Mesodermal cell (in vitro differentiated cells): ENCODE measurements around the gene PLA2G4A.

ENCODE experiments used
- H3K27ac ChIP-seq: 2 replicates; pipeline ENCODE4 v1.7.0; 2013; ENCODE audit warnings: mild to moderate bottlenecking, low read depth, low read length, moderate library complexity; ENCODE audit not compliant: severe bottlenecking
- H3K36me3 ChIP-seq: 2 replicates; pipeline ENCODE4 v1.7.1; 2013; ENCODE audit warnings: mild to moderate bottlenecking, low read length, moderate library complexity; ENCODE audit not compliant: control insufficient read depth, insufficient read depth
- H3K4me1 ChIP-seq: one replicate; pipeline ENCODE4 v1.7.1; 2013; ENCODE audit warnings: mild to moderate bottlenecking, low read length; ENCODE audit not compliant: insufficient read depth, control insufficient read depth, poor library complexity, severe bottlenecking
- H3K4me3 ChIP-seq: 2 replicates; pipeline ENCODE4 v1.7.0; 2013; ENCODE audit warnings: low read length, control low read depth, mild to moderate bottlenecking; ENCODE audit not compliant: insufficient read depth, poor library complexity, severe bottlenecking; ENCODE audit errors: extremely low read depth
- H3K9me3 ChIP-seq: 2 replicates; pipeline ENCODE4 v1.7.1; 2013; ENCODE audit warnings: mild to moderate bottlenecking, low read length, moderate library complexity; ENCODE audit not compliant: control insufficient read depth
- WGBS, 2 experiments: methylation state at CpG; one replicate each; pipeline ENCODE4 v1.1.5; 2013; ENCODE audit warnings: missing lambda C conversion rate in 2 of 2; ENCODE audit not compliant: insufficient coverage in 2 of 2; 5-methylcytosine and 5-hydroxymethylcytosine counted together

PLA2G4A gene

GRCh38 chr1:186872291-186872690 is 43.5 kb downstream of the PLA2G4A start:
- no peak overlapping the region for H3K4me3 ChIP-seq
- WGBS, 2 experiments: 100% methylated on average over 1 of the region's 5 CpGs
- no peak overlapping the region for H3K27ac ChIP-seq

DNA sequence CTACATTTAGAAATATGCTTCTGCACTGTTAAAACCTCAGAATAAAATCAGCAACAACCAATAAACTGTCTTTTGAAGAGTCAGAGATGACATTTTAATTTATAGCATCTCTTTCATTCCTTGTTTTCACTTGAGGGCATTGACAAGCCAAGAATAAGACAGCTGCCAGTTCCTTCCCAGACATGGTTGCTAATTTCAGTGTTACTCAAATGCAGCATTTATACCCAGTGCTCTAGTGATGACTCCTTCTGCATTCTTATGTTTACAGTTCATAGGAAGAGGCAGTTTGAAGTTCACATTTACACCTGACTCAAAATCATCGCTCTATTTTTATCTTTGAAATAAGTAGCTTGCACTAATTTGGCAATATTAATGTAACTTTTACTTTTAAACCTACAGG is 44.9 kb downstream of the PLA2G4A start:
- H3K9me3 ChIP-seq: no peaks in the 10 kb centered on the region
- H3K27ac ChIP-seq: no peak overlapping the region
- no CpG with 5 or more reads among the region's 1 CpG for whole genome bisulfite sequencing, 2 experiments
- H3K36me3 ChIP-seq: no peaks in the 10 kb centered on the region
- no peaks in the 10 kb centered on the region for H3K4me1 ChIP-seq
- H3K4me3 ChIP-seq: no peak overlapping the region

More at GRCh38 chr1:186872291-186872690, 43.5 kb downstream of the PLA2G4A start:
- no peaks in the 10 kb centered on the region for H3K9me3 ChIP-seq
- no peaks in the 10 kb centered on the region for H3K4me1 ChIP-seq
- no peaks in the 10 kb centered on the region for H3K36me3 ChIP-seq

DNA sequence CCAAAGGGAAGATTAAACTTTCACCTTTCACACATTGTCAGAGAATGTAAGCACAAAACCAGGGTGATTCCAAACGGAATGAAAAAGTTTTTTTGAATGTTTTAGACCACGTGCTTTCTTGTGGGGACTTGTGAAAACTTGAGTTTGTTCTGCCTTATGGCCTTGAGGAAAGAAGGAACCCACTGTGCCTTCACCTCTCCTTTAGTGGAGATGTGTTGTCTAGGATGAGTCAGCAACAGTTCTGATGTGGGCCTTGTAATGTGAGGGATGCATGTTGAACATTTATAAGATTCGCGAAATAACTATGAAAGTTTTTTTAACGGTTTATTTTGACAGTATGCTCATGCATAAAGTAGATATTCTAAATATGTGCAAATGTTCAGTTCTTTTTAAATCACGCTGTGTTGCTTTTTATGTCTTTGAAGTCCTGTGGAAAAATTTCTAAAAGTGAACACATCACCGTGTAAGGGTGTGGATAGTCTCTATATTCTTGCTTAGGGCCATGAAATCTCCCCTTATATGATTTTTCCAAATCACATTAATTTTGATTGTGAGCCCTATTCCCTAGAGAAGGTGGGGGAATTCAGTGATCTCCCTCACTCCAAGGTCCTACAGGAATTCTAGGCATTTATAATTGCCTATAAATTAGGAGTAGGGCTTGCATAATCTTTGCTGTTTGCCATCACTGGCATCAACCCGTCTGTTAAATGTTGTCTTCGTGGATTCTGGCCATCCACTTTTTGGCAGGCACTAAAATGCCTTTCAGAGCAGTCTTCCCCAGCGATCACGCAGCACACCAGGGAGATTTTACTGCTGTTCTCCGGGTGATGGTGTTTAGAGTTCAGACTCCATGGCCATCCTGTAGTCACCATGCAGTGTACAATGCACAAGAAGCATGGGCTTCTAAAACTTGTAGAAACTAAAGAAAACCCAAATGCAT is 47.4 kb downstream of the PLA2G4A start:
- H3K9me3 ChIP-seq: no peaks in the 10 kb centered on the region
- H3K4me1 ChIP-seq: no peaks in the 10 kb centered on the region
- WGBS, 2 experiments: 86 to 91% methylated on average over 7 to 9 of the region's 12 CpGs
- H3K27ac ChIP-seq: no peak overlapping the region
- H3K4me3 ChIP-seq: no peak overlapping the region
- no peaks in the 10 kb centered on the region for H3K36me3 ChIP-seq

DNA sequence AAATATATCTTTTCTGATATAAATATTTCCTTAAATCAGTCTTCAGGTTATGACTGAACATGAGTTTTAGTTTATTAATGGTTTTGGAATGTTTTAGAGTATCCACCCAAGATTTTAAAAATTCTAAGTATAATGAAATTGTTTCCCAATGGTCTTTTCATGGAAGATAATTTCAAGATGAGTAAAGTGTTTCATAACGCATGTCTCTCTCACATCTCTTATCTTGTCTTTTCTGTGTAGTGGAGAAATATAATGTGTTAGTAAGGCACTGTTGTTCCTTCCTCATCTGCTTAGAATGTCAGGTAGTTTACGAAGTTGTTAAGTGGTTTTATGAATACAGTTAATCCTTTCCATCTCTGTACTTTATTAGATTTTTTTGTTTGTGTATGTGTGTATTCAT is 49.6 kb downstream of the PLA2G4A start:
- no peaks in the 10 kb centered on the region for H3K4me1 ChIP-seq
- no peak overlapping the region for H3K4me3 ChIP-seq
- no peak overlapping the region for H3K27ac ChIP-seq
- no peaks in the 10 kb centered on the region for H3K36me3 ChIP-seq
- no peaks in the 10 kb centered on the region for H3K9me3 ChIP-seq
- WGBS, 2 experiments: no CpG with 5 or more reads among the region's 2 CpGs

DNA sequence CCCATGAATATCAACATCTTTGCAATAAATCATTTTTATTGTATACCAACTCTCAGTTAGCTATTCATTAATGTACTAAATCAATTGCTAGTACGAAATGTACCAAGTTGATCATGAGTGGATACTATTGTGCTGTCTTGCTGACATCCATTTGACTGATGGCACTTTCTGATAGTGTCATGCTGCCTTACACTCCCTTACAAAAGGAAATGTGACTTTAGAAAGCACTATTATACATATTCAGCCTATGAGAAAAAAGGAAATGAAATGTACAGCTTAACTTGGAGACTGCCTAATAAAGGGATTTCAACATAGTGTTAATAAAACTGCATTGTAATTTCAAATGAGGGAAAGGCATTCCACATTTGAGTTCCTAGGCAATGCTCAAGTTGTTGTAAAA is 52.2 kb downstream of the PLA2G4A start:
- H3K27ac ChIP-seq: no peak overlapping the region
- no peaks in the 10 kb centered on the region for H3K9me3 ChIP-seq
- H3K4me1 ChIP-seq: no peaks in the 10 kb centered on the region
- H3K4me3 ChIP-seq: no peak overlapping the region
- WGBS, 2 experiments: no CpG with 5 or more reads among the region's 1 CpG
- no peaks in the 10 kb centered on the region for H3K36me3 ChIP-seq

DNA sequence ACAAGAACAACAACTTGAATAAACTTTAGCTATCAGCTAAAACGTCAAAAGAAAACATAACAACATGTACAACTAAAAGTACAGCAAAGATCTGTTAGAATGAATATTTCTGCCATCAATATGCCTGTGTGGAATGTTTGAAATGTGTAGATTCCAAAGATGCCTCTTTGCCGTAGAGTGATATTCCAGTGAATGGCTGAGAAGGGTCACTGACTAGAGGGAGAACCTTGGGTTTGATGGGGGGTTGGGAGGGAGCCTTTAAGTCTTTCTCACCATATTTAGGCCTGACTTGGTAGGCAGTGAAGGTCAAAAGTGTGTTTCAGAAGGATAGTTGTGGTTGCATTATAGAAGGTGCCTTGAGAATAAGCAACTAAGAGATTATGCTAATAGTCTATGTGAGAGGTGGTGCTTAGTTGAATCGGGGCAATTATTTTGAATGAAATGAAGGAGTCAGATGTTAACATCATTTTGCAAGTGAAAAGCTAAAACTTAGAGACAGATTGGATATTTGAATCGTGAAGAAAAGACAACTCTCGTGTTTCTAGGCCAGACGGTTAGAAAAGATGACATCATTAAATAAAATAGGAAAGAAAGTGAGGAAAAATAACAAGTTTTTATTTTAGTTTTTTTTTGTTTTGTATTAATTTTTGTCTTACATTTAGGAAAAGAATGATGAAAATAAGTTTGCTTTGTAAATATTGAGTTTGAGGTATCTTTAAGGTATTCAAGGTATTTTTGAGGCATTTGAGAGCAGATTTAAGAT is 53.8 kb downstream of the PLA2G4A start:
- no peaks in the 10 kb centered on the region for H3K4me1 ChIP-seq
- no peaks in the 10 kb centered on the region for H3K9me3 ChIP-seq
- no peaks in the 10 kb centered on the region for H3K36me3 ChIP-seq
- H3K27ac ChIP-seq: no peak overlapping the region
- WGBS, 2 experiments: 85 to 99% methylated on average over 4 of the region's 6 CpGs
- H3K4me3 ChIP-seq: no peak overlapping the region

DNA sequence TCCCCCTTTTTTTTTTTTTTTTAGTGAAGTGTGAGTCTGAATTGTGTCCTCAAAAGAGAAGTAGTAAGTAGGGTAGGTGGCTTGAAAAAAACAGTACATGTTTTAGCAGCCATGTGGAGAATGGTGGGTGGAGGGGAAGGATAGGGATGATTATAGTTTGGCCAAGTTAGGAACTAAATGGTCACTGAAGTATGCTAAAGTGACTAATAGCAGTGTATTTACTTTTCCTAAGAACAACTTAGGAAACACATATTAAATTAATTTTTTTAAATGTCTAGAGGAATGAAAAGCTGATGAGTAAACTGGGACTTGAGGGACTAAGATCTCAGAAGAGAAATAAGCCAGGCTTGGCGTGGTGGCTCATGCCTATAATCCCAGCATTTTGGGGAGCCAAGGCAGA is 55.5 kb downstream of the PLA2G4A start:
- no peak overlapping the region for H3K27ac ChIP-seq
- H3K36me3 ChIP-seq: no peaks in the 10 kb centered on the region
- 100% methylated on average over 1 of the region's 1 CpG; no CpG with 5 or more reads in 1 of the 2 experiments for WGBS, 2 experiments
- no peak overlapping the region for H3K4me3 ChIP-seq
- no peaks in the 10 kb centered on the region for H3K9me3 ChIP-seq
- no peaks in the 10 kb centered on the region for H3K4me1 ChIP-seq

GRCh38 chr1:186887203-186887602 is 58.5 kb downstream of the PLA2G4A start:
- Histone ChIP-seq H3K4me1 (no peaks in the 10 kb centered on the region), H3K27ac (no peak overlapping the region), H3K9me3 (no peaks in the 10 kb centered on the region), H3K36me3 (no peaks in the 10 kb centered on the region), H3K4me3 (no peak overlapping the region)
- no CpG with 5 or more reads among the region's 2 CpGs for WGBS, 2 experiments

DNA sequence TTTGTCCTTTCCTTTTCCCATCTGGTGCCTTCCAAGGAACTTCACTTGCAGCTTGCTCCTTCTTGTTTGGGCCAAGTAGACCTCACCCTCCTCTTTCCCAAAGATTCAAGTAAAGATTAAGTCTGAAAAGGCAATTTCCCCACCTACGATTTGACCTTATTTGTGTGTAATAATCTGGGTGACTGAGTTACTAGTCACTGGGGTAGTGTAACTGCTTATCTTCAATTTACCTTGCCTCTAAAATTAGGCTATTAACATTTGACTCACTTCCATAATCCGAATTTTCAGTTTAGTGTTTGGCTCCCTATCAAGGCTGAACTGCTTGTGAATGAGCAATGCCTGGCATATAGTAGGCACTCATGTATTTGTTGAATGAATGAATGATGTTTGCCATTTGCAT is 59.6 kb downstream of the PLA2G4A start:
- H3K4me3 ChIP-seq: no peak overlapping the region
- no peaks in the 10 kb centered on the region for H3K4me1 ChIP-seq
- H3K36me3 ChIP-seq: no peaks in the 10 kb centered on the region
- WGBS, 2 experiments: 80% methylated on average over 1 of the region's 2 CpGs; no CpG with 5 or more reads in 1 of the 2 experiments
- H3K9me3 ChIP-seq: no peaks in the 10 kb centered on the region
- H3K27ac ChIP-seq: no peak overlapping the region

DNA sequence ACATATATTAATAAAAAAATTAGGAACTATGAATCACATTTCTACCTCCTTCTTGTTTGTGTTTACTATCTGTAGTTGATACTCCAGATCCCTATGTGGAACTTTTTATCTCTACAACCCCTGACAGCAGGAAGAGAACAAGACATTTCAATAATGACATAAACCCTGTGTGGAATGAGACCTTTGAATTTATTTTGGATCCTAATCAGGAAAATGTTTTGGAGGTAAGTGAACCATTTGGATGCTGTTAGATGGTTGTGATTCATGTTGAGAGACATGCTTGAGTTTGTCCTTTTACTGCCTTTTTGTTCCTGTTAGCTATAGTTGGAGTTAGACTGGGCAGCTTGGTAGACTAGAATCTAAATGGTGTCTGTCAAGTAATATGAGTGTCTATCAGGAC is 64.2 kb downstream of the PLA2G4A start:
- peaks cover 6% of the 10 kb centered on the region for H3K4me1 ChIP-seq
- no peaks in the 10 kb centered on the region for H3K36me3 ChIP-seq
- H3K9me3 ChIP-seq: no peaks in the 10 kb centered on the region
- H3K4me3 ChIP-seq: no peak overlapping the region
- no peak overlapping the region for H3K27ac ChIP-seq

DNA sequence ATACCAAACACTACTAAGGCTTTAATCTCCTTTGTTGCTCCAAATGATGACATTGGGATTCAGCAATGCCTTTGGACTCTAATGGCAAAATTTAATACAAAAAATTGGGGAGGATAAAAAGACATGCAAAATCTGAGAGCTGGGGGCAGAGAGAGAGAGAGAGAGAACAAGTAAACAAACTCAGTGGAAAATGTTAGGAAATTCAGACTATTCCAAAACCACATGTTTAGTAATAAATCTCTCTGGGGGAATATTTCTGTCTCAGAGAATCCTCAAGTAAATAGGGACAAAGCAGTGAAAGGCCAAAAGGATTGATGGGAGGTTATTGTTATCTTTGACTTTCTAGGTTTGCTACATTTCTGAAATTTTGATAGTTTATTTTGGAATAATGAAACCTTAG is 65.7 kb downstream of the PLA2G4A start:
- Histone ChIP-seq H3K4me3 (no peak overlapping the region), H3K36me3 (no peaks in the 10 kb centered on the region), H3K4me1 (peaks cover 6% of the 10 kb centered on the region), H3K9me3 (no peaks in the 10 kb centered on the region), H3K27ac (no peak overlapping the region)
